OCI-LY3 (cell line): Measurements from ENCODE around the gene STAT6.
"Not testable (repeated sequence)": the region's sequence is repeated elsewhere in the genome, so short reads cannot be mapped to it uniquely, and the experiment has no call there.

Experiments used
- CTCF ChIP-seq: fragments of 200-600, 300-600 bp; sonication (generic); IDR thresholded peaks from 2 replicates; pipeline ENCODE4 v1.5.1; 2014; ENCODE audit warnings: antibody characterized with exemption, low read length, low read depth
- EZH2phosphoT487 ChIP-seq: fragments of 200-600 bp; shearing (Covaris generic); IDR thresholded peaks from 2 replicates; pipeline ENCODE4 v1.6.1; 2018; ENCODE audit warnings: antibody characterized with exemption, mixed run types, low read depth

GRCh38 chr12:57053901-57054300 is 57.3 kb downstream of the STAT6 start:
- TF ChIP-seq CTCF, EZH2phosphoT487: not testable (repeated sequence)
